SK-N-SH treated with all-trans-retinoic acid at 6 μM for 48 hours (cell line): ENCODE measurements around the gene OTOR.

Experiments
- ATAC-seq: fragments of 200-7000 bp; cut with Tn5 transposase; 3 replicates; pipeline ENCODE4 v1.9.1; 2020; ENCODE audit warnings: mild to moderate bottlenecking, moderate library complexity
- ARNTL ChIP-seq: fragments of 450-650 bp; formaldehyde crosslinking; IDR thresholded peaks from 2 replicates; pipeline ENCODE4 v1.5.0; 2020; ENCODE audit warnings: low read depth, mild to moderate bottlenecking, moderate library complexity, borderline replicate concordance
- BACH2 ChIP-seq: fragments of 250-450 bp; sonication (Bioruptor Pico); IDR thresholded peaks from 2 replicates; pipeline ENCODE4 v1.9.0; 2021; ENCODE audit warnings: mild to moderate bottlenecking, borderline replicate concordance
- CSDC2 ChIP-seq: fragments of 250-450 bp; sonication (Bioruptor Pico); IDR thresholded peaks from 2 replicates; pipeline ENCODE4 v1.5.0; 2020; ENCODE audit warnings: mild to moderate bottlenecking, moderate library complexity
- CSRNP3 ChIP-seq: fragments of 250-450 bp; sonication (Bioruptor Pico); IDR thresholded peaks from 2 replicates; pipeline ENCODE4 v1.5.1; 2021; ENCODE audit warnings: mild to moderate bottlenecking, moderate library complexity
- ESRRG ChIP-seq: fragments of 250-450 bp; sonication (Bioruptor Pico); IDR thresholded peaks from 2 replicates; pipeline ENCODE4 v1.6.1; 2021; ENCODE audit warnings: mild to moderate bottlenecking
- GLIS3 ChIP-seq: fragments of 250-450 bp; sonication (Bioruptor Pico); IDR thresholded peaks from 2 replicates; pipeline ENCODE4 v1.5.0; 2020; ENCODE audit warnings: mild to moderate bottlenecking, moderate library complexity
- OSR1 ChIP-seq: fragments of 250-450 bp; sonication (Bioruptor Pico); IDR thresholded peaks from 2 replicates; pipeline ENCODE4 v1.8.0; 2022; ENCODE audit warnings: moderate library complexity, mild to moderate bottlenecking, inconsistent platforms
- PATZ1 ChIP-seq: fragments of 250-450 bp; sonication (Bioruptor Pico); IDR thresholded peaks from 2 replicates; pipeline ENCODE4 v1.8.0; 2020; ENCODE audit warnings: mild to moderate bottlenecking, moderate library complexity, borderline replicate concordance
- POU6F1 ChIP-seq: fragments of 250-450 bp; sonication (Bioruptor Pico); IDR thresholded peaks from 2 replicates; pipeline ENCODE4 v1.8.0; 2021; ENCODE audit warnings: low read depth, mild to moderate bottlenecking, moderate library complexity, borderline replicate concordance
- PPARA ChIP-seq: fragments of 250-450 bp; sonication (Bioruptor Pico); IDR thresholded peaks from 2 replicates; pipeline ENCODE4 v1.5.0; 2020; ENCODE audit warnings: mild to moderate bottlenecking, borderline replicate concordance
- RARB ChIP-seq: fragments of 250-450 bp; sonication (Bioruptor Pico); IDR thresholded peaks from 2 replicates; pipeline ENCODE4 v1.8.0; 2021; ENCODE audit warnings: mild to moderate bottlenecking, moderate library complexity
- SNAI2 ChIP-seq: fragments of 250-450 bp; sonication (Bioruptor Pico); IDR thresholded peaks from 2 replicates; pipeline ENCODE4 v1.5.0; 2020; ENCODE audit warnings: mild to moderate bottlenecking, moderate library complexity
- TCF4 ChIP-seq: fragments of 250-450 bp; sonication (Bioruptor Pico); IDR thresholded peaks from 2 replicates; pipeline ENCODE4 v1.8.0; 2021; ENCODE audit warnings: mild to moderate bottlenecking, moderate library complexity, borderline replicate concordance
- TOX ChIP-seq: fragments of 250-450 bp; sonication (Bioruptor Pico); IDR thresholded peaks from 2 replicates; pipeline ENCODE4 v1.8.0; 2021; ENCODE audit warnings: mild to moderate bottlenecking, moderate library complexity, borderline replicate concordance
- TSHZ2 ChIP-seq: fragments of 250-450 bp; sonication (Bioruptor Pico); IDR thresholded peaks from 2 replicates; pipeline ENCODE4 v1.5.0; 2020; ENCODE audit warnings: mild to moderate bottlenecking, moderate library complexity
- ZC3H10 ChIP-seq: fragments of 250-450 bp; sonication (Bioruptor Pico); IDR thresholded peaks from 2 replicates; pipeline ENCODE4 v1.5.1; 2021; ENCODE audit warnings: mild to moderate bottlenecking, moderate library complexity
- ZFP3 ChIP-seq: fragments of 250-450 bp; sonication (Bioruptor Pico); IDR thresholded peaks from 2 replicates; pipeline ENCODE4 v1.5.0; 2020; ENCODE audit warnings: mild to moderate bottlenecking, moderate library complexity
- ZNF565 ChIP-seq: fragments of 450-650 bp; formaldehyde crosslinking; conservative IDR thresholded peaks from 2 replicates; pipeline ENCODE4 v1.5.0; 2020; ENCODE audit warnings: low read depth, mild to moderate bottlenecking, moderate library complexity
- ZNF70 ChIP-seq: fragments of 450-650 bp; formaldehyde crosslinking; IDR thresholded peaks from 2 replicates; pipeline ENCODE4 v1.5.0; 2020; ENCODE audit warnings: mild to moderate bottlenecking, moderate library complexity
- ZNF8 ChIP-seq: fragments of 450-650 bp; formaldehyde crosslinking; IDR thresholded peaks from 2 replicates; pipeline ENCODE4 v1.5.0; 2020; ENCODE audit warnings: mild to moderate bottlenecking, moderate library complexity

Gene OTOR

GRCh38 chr20:16710781-16711180, 37.4 kb upstream of the OTOR start:
- no peak for ATAC-seq
- TF ChIP-seq ZNF565 (no peak), GLIS3 (CRISPR knock-in tag) (no peak), CSRNP3 (CRISPR knock-in tag) (no peak), PPARA (CRISPR knock-in tag) (no peak), ARNTL (CRISPR knock-in tag) (no peak), OSR1 (CRISPR knock-in tag) (no peak), TOX (CRISPR knock-in tag) (no peak), POU6F1 (CRISPR knock-in tag) (no peak), TSHZ2 (no peak), ZFP3 (CRISPR knock-in tag) (no peak), TCF4 (CRISPR knock-in tag) (no peak), BACH2 (CRISPR knock-in tag) (no peak), PATZ1 (no peak)

GRCh38 chr20:16711661-16712258, 36.4 kb upstream of the OTOR start:
- TF ChIP-seq CSDC2 (CRISPR knock-in tag), result no peak
- no peak for TF ChIP-seq ZNF8 (CRISPR knock-in tag)
- no peak for TF ChIP-seq SNAI2 (CRISPR knock-in tag)
- TF ChIP-seq ZNF70, result no peak
- ATAC-seq, result no peak

- TF ChIP-seq ZFP3 (CRISPR knock-in tag) (no peak), TOX (CRISPR knock-in tag) (no peak)
- TF ChIP-seq, all 23 proteins: peak for 0
- no peak for ATAC-seq
These were observed 35.6 kb upstream of the OTOR start for GRCh38 chr20:16712511-16712947.

GRCh38 chr20:16713066-16713465, 35.1 kb upstream of the OTOR start:
- ATAC-seq, result no peak
- no peak for TF ChIP-seq ZC3H10
- TF ChIP-seq POU6F1 (CRISPR knock-in tag), result no peak
- no peak for TF ChIP-seq CSDC2 (CRISPR knock-in tag)
- TF ChIP-seq ZNF70, result no peak
- TF ChIP-seq RARB, result no peak
- no peak for TF ChIP-seq TOX (CRISPR knock-in tag)
- TF ChIP-seq ESRRG (CRISPR knock-in tag), result no peak
- TF ChIP-seq ZFP3 (CRISPR knock-in tag), result no peak
- no peak for TF ChIP-seq ZNF8 (CRISPR knock-in tag)
- TF ChIP-seq PPARA (CRISPR knock-in tag), result no peak
- no peak for TF ChIP-seq BACH2 (CRISPR knock-in tag)
- TF ChIP-seq SNAI2 (CRISPR knock-in tag), result no peak
